ENCODE data around the gene PANK4. TPM values are rescaled to one million over a fixed set of nuclear protein-coding genes. Genes with fewer than 3 reads are reported as not detected.

Gene PANK4
- total RNA-seq, 1 experiment from 2014 or later = 32.2 TPM

GRCh38 chr1:2477309-2477708, 49.1 kb downstream of the PANK4 start:
- Histone ChIP-seq H4K8ac (replicated peaks; ENCODE audit: insufficient read length, low read depth, low read length) (no peak overlapping the region), H3K27me3 (ENCODE audit: insufficient read depth, low read length) (no peaks in the 10 kb centered on the region), H3K4me1 (ENCODE audit: insufficient read depth, low read length) (no peaks in the 10 kb centered on the region), H3K4ac (ENCODE audit: low read depth, low read length) (no peak overlapping the region), H2BK20ac (ENCODE audit: low read depth, low read length, poor library complexity, severe bottlenecking) (no peak overlapping the region), H2AK5ac (ENCODE audit: insufficient read length, low read length) (no peak overlapping the region), H3K18ac (ENCODE audit: insufficient read length, low read depth, low read length) (no peak overlapping the region), H4K91ac (ENCODE audit: insufficient read length, low read depth, low read length) (no peak overlapping the region), H3K23ac (ENCODE audit: insufficient read length, low read depth, low read length) (no peak overlapping the region), H3K9ac (ENCODE audit: extremely low read depth, insufficient read length, low read length) (no peak overlapping the region), H3K14ac (ENCODE audit: insufficient read depth, low read length) (no peak overlapping the region; the same call in 1 of the 2 replicates), H3K56ac (ENCODE audit: insufficient read length, low read depth, low read length) (no peak overlapping the region), H2BK12ac (ENCODE audit: insufficient read length, low read depth, low read length) (no peak overlapping the region), H4K5ac (ENCODE audit: insufficient read length, low read depth, low read length) (no peak overlapping the region), H2BK5ac (ENCODE audit: insufficient read length, low read length) (no peak overlapping the region), H4K20me1 (ENCODE audit: control insufficient read depth, insufficient read depth, insufficient read length) (no peaks in the 10 kb centered on the region), H3K4me2 (ENCODE audit: insufficient read depth, insufficient read length, low read length) (no peak overlapping the region), H2AFZ (ENCODE audit: low read length) (no peak overlapping the region), H3T11ph (ENCODE audit: low read length) (no peak overlapping the region), H3K23me2 (ENCODE audit: insufficient read length, low read depth, low read length, poor library complexity, severe bottlenecking) (no peaks in the 10 kb centered on the region), H3K27ac (ENCODE audit: insufficient read length, low read depth, low read length) (no peak overlapping the region), H3K9me3 (ENCODE audit: control insufficient read depth, low read depth, low read length) (no peaks in the 10 kb centered on the region), H2BK15ac (ENCODE audit: low read depth, low read length) (no peak overlapping the region), H3K79me1 (ENCODE audit: insufficient read depth, low read depth, low read length, poor library complexity, severe bottlenecking) (no peaks in the 10 kb centered on the region), H3K79me2 (ENCODE audit: insufficient read depth, low read length) (no peaks in the 10 kb centered on the region), H2BK120ac (ENCODE audit: low read depth, low read length, poor library complexity, severe bottlenecking) (no peak overlapping the region)
- Mint-ChIP-seq H3K9me3 (no peaks in the 10 kb centered on the region), H3K4me1 (peaks cover 0 to 14% of the 10 kb centered on the region in 2 experiments; a peak in 2 of 4 replicates), H3K36me3 (ENCODE audit: insufficient read depth in 1 of 3, low read depth in 3 of 3) (no peaks in the 10 kb centered on the region), H3K27me3 (ENCODE audit: low read depth) (no peaks in the 10 kb centered on the region; the same call in 1 of the 2 replicates), H3K4me3 (no peak overlapping the region), H3K27ac (no peak overlapping the region)
- no CpG with 5 or more reads among the region's 12 CpGs for WGBS (ENCODE audit: extremely low coverage, insufficient read length, low lambda C conversion rate)
- TF ChIP-seq CTCF (conservative IDR thresholded peaks at IDR 0.05) = no peak
- DNase-seq = no peak
